ENCODE data around the gene R3HDML.

R3HDML gene

DNA sequence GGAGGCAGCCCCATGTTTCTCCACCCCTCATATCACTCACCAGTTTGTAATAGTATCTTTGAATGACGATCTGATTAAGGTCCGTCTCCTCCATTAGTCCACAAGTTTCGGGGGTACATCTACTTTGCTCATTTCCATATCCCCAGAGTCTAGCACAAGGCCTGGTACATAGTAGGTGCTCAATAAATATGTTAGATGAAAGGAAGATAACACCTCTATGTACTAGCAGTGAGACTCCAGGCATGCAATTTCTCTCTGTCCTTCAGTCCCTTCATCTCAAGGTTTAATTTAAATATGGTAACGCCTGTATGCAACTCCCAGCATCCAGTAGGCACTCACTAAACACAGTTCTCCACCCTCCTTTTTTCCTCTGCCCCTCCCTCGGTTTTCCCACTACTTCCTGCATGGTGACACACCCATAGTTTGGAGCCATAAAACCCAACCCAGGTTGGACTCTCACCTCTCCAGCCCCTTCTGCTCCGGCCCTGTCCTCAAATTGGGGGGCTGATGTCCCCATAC lies 18.2 kb downstream of the R3HDML start:
- no peak for DNase-seq (ENCODE audit: low read depth in 2 of 2)
- TF ChIP-seq, protein P1, sequence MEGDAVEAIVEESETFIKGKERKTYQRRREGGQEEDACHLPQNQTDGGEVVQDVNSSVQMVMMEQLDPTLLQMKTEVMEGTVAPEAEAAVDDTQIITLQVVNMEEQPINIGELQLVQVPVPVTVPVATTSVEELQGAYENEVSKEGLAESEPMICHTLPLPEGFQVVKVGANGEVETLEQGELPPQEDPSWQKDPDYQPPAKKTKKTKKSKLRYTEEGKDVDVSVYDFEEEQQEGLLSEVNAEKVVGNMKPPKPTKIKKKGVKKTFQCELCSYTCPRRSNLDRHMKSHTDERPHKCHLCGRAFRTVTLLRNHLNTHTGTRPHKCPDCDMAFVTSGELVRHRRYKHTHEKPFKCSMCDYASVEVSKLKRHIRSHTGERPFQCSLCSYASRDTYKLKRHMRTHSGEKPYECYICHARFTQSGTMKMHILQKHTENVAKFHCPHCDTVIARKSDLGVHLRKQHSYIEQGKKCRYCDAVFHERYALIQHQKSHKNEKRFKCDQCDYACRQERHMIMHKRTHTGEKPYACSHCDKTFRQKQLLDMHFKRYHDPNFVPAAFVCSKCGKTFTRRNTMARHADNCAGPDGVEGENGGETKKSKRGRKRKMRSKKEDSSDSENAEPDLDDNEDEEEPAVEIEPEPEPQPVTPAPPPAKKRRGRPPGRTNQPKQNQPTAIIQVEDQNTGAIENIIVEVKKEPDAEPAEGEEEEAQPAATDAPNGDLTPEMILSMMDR (IDR thresholded peaks at IDR 0.05; ENCODE audit: low read depth, low read length), result no peak
- no peak overlapping the region for H3K4me3 ChIP-seq (replicated peaks in 1 of 2; ENCODE audit: low read depth in 2 of 2, low read length in 2 of 2)

DNA sequence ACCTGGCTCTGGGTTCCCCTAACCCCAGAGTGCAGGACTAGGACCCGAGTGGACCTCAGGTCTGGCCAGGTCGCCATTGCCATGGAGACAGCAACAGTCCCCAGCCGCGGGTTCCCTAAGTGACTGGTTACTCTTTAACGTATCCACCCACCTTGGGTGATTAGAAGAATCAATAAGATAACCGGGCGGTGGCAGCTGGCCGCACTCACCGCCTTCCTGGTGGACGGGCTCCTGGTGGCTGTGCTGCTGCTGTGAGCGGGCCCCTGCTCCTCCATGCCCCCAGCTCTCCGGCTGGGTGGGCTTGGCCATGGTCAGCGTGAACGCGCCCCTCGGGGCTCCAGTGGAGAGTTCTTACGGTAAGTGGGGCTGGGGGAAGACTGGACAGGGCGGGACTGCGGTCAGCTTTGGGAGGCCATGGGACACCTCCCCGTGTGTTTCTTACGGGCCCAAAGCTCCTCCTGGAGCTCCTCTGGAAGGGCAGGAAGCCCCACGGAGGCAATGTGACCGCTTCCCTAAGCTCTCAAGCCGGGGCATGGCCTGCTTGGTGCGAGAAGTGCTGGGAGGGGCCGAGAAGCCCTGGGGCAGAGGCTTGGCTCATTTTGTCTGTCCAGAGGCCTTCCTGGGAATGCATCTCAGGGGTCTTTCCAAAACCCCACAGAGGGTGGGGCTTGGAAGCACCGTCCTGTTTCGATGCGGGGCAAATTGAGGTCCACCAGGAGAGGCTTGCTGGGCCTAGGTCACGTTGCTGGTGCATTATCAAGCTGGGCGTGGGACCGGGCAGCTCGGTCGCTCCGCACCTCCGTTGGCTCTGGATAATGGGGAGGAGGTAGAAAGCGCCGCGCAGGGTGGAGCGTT lies 18.9 kb downstream of the R3HDML start, which contains the start of gene HNF4A:
TSS of gene HNF4A (plus strand) at position 202 of the 855 bp plus-strand sequence. CDS start at position 308, 106 bp downstream.
- no peak within 1 kb of the TSS for H3K4me3 ChIP-seq (replicated peaks in 1 of 2; ENCODE audit: low read depth in 2 of 2, low read length in 2 of 2)
- DNase-seq (ENCODE audit: low read depth in 2 of 2), result no peak
- TF ChIP-seq, protein P1 (IDR thresholded peaks at IDR 0.05; ENCODE audit: low read depth, low read length), result no peak

- no peak for DNase-seq (ENCODE audit: low read depth in 2 of 2)
- TF ChIP-seq, protein P1 (IDR thresholded peaks at IDR 0.05; ENCODE audit: low read depth, low read length), result no peak
- no peak overlapping the region for H3K4me3 ChIP-seq (replicated peaks in 1 of 2; ENCODE audit: low read depth in 2 of 2, low read length in 2 of 2)
Measured at GRCh38 chr20:44356353-44356723, 19.5 kb downstream of the R3HDML start.

- H3K4me3 ChIP-seq (replicated peaks in 1 of 2; ENCODE audit: low read depth in 2 of 2, low read length in 2 of 2), result no peak overlapping the region
- TF ChIP-seq, protein P1 (IDR thresholded peaks at IDR 0.05; ENCODE audit: low read depth, low read length), result no peak
- no peak for DNase-seq (ENCODE audit: low read depth in 2 of 2)
Measured at GRCh38 chr20:44357020-44357419, 20.2 kb downstream of the R3HDML start.

DNA sequence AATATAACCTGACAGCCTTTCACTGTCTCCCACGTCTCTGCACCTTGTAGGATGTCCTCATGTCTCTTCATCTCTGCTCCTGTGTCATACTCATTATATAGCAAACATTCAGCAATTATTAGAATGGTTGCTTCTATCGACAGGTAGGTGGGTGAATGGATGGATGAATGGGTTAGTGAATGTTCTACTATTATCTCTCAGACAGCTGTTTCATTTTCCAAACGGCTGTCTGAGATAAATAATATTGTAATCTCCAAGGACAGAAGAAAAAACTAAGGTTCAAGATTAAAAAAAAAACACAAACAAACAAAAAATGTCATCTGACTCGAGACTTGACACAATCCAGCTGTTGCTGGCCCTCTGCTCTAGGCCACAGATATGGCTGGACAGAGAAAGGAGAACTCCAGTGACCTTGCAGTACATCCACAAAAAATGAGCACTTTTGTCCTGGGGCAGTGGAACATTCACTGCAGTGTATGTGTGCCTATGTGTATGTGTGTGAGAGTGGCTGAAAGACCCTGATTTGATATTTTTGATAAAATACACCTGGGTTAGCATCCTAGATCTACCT lies 20.8 kb downstream of the R3HDML start:
- H3K4me3 ChIP-seq (replicated peaks in 1 of 2; ENCODE audit: low read depth in 2 of 2, low read length in 2 of 2), result no peak overlapping the region
- TF ChIP-seq, protein P1 (IDR thresholded peaks at IDR 0.05; ENCODE audit: low read depth, low read length), result no peak
- DNase-seq (ENCODE audit: low read depth in 2 of 2), result peak in 1 of 2 donors; percentile 7

DNA sequence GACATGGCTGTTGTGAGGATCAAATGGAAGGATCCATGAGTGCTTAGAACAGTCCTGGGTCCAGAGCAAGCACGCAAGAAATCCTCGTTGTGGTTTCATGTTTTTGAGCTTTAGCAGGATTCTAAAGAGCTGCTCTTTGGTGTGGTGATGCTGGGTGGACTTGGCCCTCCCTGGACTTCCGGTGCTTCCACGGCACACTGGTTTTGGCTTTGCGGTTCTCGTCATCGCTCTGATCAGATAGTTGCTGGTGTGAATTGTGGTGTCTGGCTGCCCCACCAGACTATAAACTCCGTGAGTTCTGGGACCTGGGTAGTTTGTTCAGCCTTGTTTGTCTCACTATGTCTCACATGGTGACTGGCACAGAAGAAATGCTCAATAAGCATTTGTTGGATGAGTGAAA lies 21.9 kb downstream of the R3HDML start:
- DNase-seq (ENCODE audit: low read depth in 2 of 2), result no peak
- no peak overlapping the region for H3K4me3 ChIP-seq (replicated peaks in 1 of 2; ENCODE audit: low read depth in 2 of 2, low read length in 2 of 2)
- TF ChIP-seq, protein P1 (IDR thresholded peaks at IDR 0.05; ENCODE audit: low read depth, low read length), result no peak

Measured in cardiac fibroblast (primary cell).